PC-3 (cell line): ENCODE results near the gene BOD1. TPM values are rescaled to one million over a fixed set of nuclear protein-coding genes. Genes with fewer than 3 reads are reported as not detected.

Source experiments
- ATAC-seq: fragments of 200-7000 bp; cut with Tn5 transposase; 2 replicates; pipeline ENCODE4 v1.9.1; 2020; ENCODE audit warnings: mild to moderate bottlenecking, moderate library complexity
- BruUV-seq: library from RNA; stranded (reverse); fragments of 400-500 nt; replicated peaks from 2 replicates; lab custom pipeline; 2021; lab: Mats Ljungman, UMichigan
- CTCF ChIA-PET: fragments of 300-600 bp; sonication (Branson Sonifier 250); formaldehyde crosslinking; loops from one replicate; lab custom pipeline; 2022; ENCODE audit warnings: antibody characterized with exemption; lab: Charles Lee
- POLR2A ChIA-PET: fragments of 300-600 bp; sonication (Branson Sonifier 250); formaldehyde crosslinking; loops from one replicate; lab custom pipeline; 2022; ENCODE audit warnings: antibody characterized with exemption; ENCODE audit not compliant: unreplicated experiment; lab: Charles Lee
- DNase-seq: peaks from one replicate; pipeline ENCODE4 v3.0.0-alpha.2; 2015
- H2AFZ ChIP-seq: fragments of 300-600 bp; sonication (generic); 2 replicates; pipeline ENCODE4 v1.6.0; 2016; ENCODE audit warnings: antibody characterized with exemption, low read length
- H3F3A ChIP-seq: fragments of 300-600 bp; sonication (generic); one replicate; pipeline ENCODE4 v1.6.0; 2017; ENCODE audit warnings: antibody characterized with exemption, low read length, control low read depth, mild to moderate bottlenecking; ENCODE audit not compliant: unreplicated experiment
- H3K27ac ChIP-seq: fragments of 300-600 bp; sonication (generic); 2 replicates; pipeline ENCODE4 v1.5.1; 2016; ENCODE audit warnings: mild to moderate bottlenecking, low read length
- H3K27me3 ChIP-seq: fragments of 300-600 bp; sonication (generic); 2 replicates; pipeline ENCODE4 v1.6.1; 2016; ENCODE audit warnings: low read length, mixed read lengths
- H3K36me3 ChIP-seq: fragments of 300-600 bp; sonication (generic); 2 replicates; pipeline ENCODE4 v1.6.1; 2016; ENCODE audit warnings: low read depth, mixed run types, low read length, mixed read lengths
- H3K4me1 ChIP-seq: fragments of 300-600 bp; sonication (generic); 2 replicates; pipeline ENCODE4 v1.5.1; 2016; ENCODE audit warnings: low read length; ENCODE audit not compliant: insufficient read depth
- H3K4me2 ChIP-seq: fragments of 300-600 bp; sonication (generic); 2 replicates; pipeline ENCODE4 v1.6.0; 2016; ENCODE audit warnings: low read length
- H3K4me3 ChIP-seq: fragments of 300-600 bp; sonication (generic); 2 replicates; pipeline ENCODE4 v1.5.1; 2016; ENCODE audit warnings: mild to moderate bottlenecking, low read length, mixed read lengths
- H3K79me2 ChIP-seq: fragments of 300-600 bp; sonication (generic); 2 replicates; pipeline ENCODE4 v1.6.1; 2017; ENCODE audit warnings: low read length, mixed read lengths
- H3K9ac ChIP-seq: fragments of 300-600 bp; sonication (generic); 2 replicates; pipeline ENCODE4 v1.6.0; 2016; ENCODE audit warnings: mild to moderate bottlenecking, low read length
- H3K9me2 ChIP-seq: fragments of 300-600 bp; sonication (generic); replicated peaks from 2 replicates; pipeline ENCODE4 v1.6.1; 2016; ENCODE audit warnings: mixed run types, low read length, mixed read lengths
- H3K9me3 ChIP-seq: fragments of 300-600 bp; sonication (generic); 2 replicates; pipeline ENCODE4 v1.6.1; 2016; ENCODE audit warnings: low read length, mixed read lengths
- H4K20me1 ChIP-seq: fragments of 300-600 bp; sonication (generic); 2 replicates; pipeline ENCODE4 v1.6.1; 2016; ENCODE audit warnings: low read length, mixed read lengths
- EZH2 ChIP-seq: fragments of 300-600 bp; sonication (generic); IDR thresholded peaks from one replicate; pipeline ENCODE4 v1.6.1; 2017; ENCODE audit warnings: antibody characterized with exemption, mild to moderate bottlenecking, low read length; ENCODE audit not compliant: unreplicated experiment
- EZH2phosphoT487 ChIP-seq: fragments of 300-600 bp; sonication (generic); IDR thresholded peaks from 2 replicates; pipeline ENCODE4 v1.6.1; 2018; ENCODE audit warnings: mild to moderate bottlenecking, antibody characterized with exemption, low read length, borderline replicate concordance
- intact Hi-C: fragments of 100-400 bp; cut with micrococcal nuclease; formaldehyde crosslinking; loops from 2 replicates; pipeline ENCODE4 v1.9.0; 2023
- total RNA-seq: library from RNA; depleted of rRNA; stranded (reverse); fragments of >200 nt; gene quantifications from 2 replicates; pipeline ENCODE4 v1.2.3, GENCODE V29; 2014
- TF ChIP-seq, protein P1 (sequence below): fragments of 300-600 bp; sonication (generic); conservative IDR thresholded peaks from 2 replicates; pipeline ENCODE4 v1.5.1; 2017; ENCODE audit warnings: antibody characterized with exemption, low read depth, mild to moderate bottlenecking, low read length

BOD1 gene
- total RNA-seq, 1 experiment from 2014 or later: 153 TPM

- ATAC-seq (no peak), DNase-seq (no peak)
- H3K36me3 ChIP-seq: no peaks in the 10 kb centered on the region
- no peaks in the 10 kb centered on the region for H3K9me2 ChIP-seq
- peaks cover 16% of the 10 kb centered on the region for H3K4me1 ChIP-seq
- H3F3A ChIP-seq: no peaks in the 10 kb centered on the region
- no peak overlapping the region for H3K27ac ChIP-seq
- H2AFZ ChIP-seq: no peak overlapping the region
- H4K20me1 ChIP-seq: no peaks in the 10 kb centered on the region
- no peak overlapping the region for H3K4me2 ChIP-seq
- POLR2A ChIA-PET: no interaction called here
- CTCF ChIA-PET: no interaction called here
- TF ChIP-seq, protein P1, sequence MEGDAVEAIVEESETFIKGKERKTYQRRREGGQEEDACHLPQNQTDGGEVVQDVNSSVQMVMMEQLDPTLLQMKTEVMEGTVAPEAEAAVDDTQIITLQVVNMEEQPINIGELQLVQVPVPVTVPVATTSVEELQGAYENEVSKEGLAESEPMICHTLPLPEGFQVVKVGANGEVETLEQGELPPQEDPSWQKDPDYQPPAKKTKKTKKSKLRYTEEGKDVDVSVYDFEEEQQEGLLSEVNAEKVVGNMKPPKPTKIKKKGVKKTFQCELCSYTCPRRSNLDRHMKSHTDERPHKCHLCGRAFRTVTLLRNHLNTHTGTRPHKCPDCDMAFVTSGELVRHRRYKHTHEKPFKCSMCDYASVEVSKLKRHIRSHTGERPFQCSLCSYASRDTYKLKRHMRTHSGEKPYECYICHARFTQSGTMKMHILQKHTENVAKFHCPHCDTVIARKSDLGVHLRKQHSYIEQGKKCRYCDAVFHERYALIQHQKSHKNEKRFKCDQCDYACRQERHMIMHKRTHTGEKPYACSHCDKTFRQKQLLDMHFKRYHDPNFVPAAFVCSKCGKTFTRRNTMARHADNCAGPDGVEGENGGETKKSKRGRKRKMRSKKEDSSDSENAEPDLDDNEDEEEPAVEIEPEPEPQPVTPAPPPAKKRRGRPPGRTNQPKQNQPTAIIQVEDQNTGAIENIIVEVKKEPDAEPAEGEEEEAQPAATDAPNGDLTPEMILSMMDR: no peak
- no peak for TF ChIP-seq EZH2
- no peak for TF ChIP-seq EZH2phosphoT487
- no peaks in the 10 kb centered on the region for H3K27me3 ChIP-seq
- no TSS peak for BruUV-seq
- H3K9me3 ChIP-seq: no peaks in the 10 kb centered on the region
- no peaks in the 10 kb centered on the region for H3K79me2 ChIP-seq
- no peak overlapping the region for H3K9ac ChIP-seq
- intact Hi-C loops: no loop called here
- H3K4me3 ChIP-seq: no peak overlapping the region
Measured at GRCh38 chr5:173660481-173661280, 44.2 kb upstream of the BOD1 start.

DNA sequence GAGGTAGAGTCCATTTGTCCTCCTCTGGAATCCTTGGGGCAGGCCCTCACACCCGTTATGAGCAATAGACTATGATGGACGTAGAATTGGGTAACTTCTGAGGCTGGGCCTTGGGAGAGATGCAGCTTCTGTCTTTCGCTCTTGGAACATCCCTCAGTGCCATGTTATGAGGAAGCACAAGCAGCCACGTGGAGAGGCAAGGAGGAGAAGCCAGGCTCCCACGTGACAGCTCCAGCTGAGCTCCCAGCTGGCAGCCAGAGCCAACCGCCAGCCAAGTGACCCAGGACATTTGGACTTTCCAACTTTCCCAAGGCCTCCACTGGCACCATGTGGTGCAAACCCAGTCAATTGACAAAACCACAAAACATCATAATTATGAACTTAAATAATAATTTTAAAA is 43.0 kb upstream of the BOD1 start:
- H3K79me2 ChIP-seq: no peaks in the 10 kb centered on the region
- ChIA-PET POLR2A (no interaction called here), CTCF (no interaction called here)
- H3K4me1 ChIP-seq: peaks cover 16% of the 10 kb centered on the region
- H4K20me1 ChIP-seq: no peaks in the 10 kb centered on the region
- no peak overlapping the region for H3K9ac ChIP-seq
- no peak for ATAC-seq
- no peak for DNase-seq
- BruUV-seq: no TSS peak
- H3F3A ChIP-seq: no peaks in the 10 kb centered on the region
- H2AFZ ChIP-seq: no peak overlapping the region
- TF ChIP-seq EZH2phosphoT487 (no peak), EZH2 (no peak)
- TF ChIP-seq, protein P1: no peak
- no peaks in the 10 kb centered on the region for H3K27me3 ChIP-seq
- intact Hi-C loops: no loop called here
- no peaks in the 10 kb centered on the region for H3K9me3 ChIP-seq
- no peaks in the 10 kb centered on the region for H3K9me2 ChIP-seq
- H3K4me3 ChIP-seq: no peak overlapping the region
- no peak overlapping the region for H3K27ac ChIP-seq
- H3K4me2 ChIP-seq: no peak overlapping the region
- no peaks in the 10 kb centered on the region for H3K36me3 ChIP-seq

DNA sequence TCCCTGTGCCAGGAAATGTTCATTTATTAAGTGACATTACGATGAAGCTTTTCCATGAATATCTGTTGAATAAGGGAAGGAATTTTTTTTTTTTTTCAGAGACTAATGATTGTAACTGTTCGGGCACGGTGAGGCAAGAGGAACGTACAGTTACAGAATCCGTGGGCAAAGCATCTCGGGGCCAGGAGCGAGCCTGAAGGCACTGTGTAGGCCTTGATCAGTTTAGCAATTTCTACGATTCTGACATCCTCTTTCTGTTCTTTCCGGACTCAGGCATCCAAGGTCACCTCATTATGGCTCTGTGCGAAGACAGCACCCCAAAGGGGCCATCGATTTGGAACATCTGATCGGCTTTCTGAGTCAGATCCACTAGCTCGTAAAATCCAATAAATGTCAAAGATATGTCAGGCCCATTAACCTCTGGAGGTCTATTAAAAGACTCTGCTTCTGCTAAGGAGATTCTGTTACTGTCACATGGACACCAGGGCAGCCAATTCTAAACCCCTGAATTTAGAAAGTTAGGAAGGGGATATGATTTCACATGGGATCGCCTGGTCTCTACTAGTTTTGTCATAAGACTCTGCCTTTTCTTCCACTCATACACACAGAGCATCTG is 41.4 kb upstream of the BOD1 start:
- Histone ChIP-seq H3K4me1 (peaks cover 7% of the 10 kb centered on the region), H3K79me2 (no peaks in the 10 kb centered on the region), H2AFZ (no peak overlapping the region), H3K4me3 (no peak overlapping the region), H3F3A (no peaks in the 10 kb centered on the region), H3K9me2 (no peaks in the 10 kb centered on the region), H3K9ac (no peak overlapping the region), H3K27me3 (no peaks in the 10 kb centered on the region), H3K36me3 (no peaks in the 10 kb centered on the region), H3K9me3 (0 out of 2 replicates have a peak, but pooled peaks cover 3% of the 10 kb centered on the region), H4K20me1 (no peaks in the 10 kb centered on the region), H3K4me2 (no peak overlapping the region), H3K27ac (no peak overlapping the region)
- CTCF ChIA-PET: no interaction called here
- no peak for ATAC-seq
- intact Hi-C loops: no loop called here
- no peak for TF ChIP-seq EZH2
- no peak for TF ChIP-seq EZH2phosphoT487
- TF ChIP-seq, protein P1: no peak
- no peak for DNase-seq
- POLR2A ChIA-PET: no interaction called here
- BruUV-seq: no TSS peak
